Vagina (tissue), 2 donors: ENCODE results near the gene VSIG10L. TPM values are rescaled to one million over a fixed set of nuclear protein-coding genes. Genes with fewer than 3 reads are reported as not detected.

Experiments used
- DNase-seq, 2 donors: peaks; one replicate each; pipeline ENCODE4 v3.0.0-alpha.2; 2017; ENCODE audit errors: extremely low spot score in 2 of 2
- H3K27ac ChIP-seq: fragments of 200-600 bp; sonication (generic); one replicate; pipeline ENCODE4 v1.5.1; 2019
- H3K27me3 ChIP-seq: fragments of 200-600 bp; sonication (generic); one replicate; pipeline ENCODE4 v1.5.1; 2019
- H3K36me3 ChIP-seq, 2 donors: fragments of 200-600 bp; sonication (generic); one replicate each; pipeline ENCODE4 v1.5.1; 2017 to 2019
- H3K4me1 ChIP-seq: fragments of 200-600 bp; sonication (generic); one replicate; pipeline ENCODE4 v1.5.1; 2019
- H3K4me3 ChIP-seq, 2 donors: fragments of 200-600 bp; sonication (generic); 1 replicate in 1 of 2; 2 replicates in 1 of 2; pipeline ENCODE4 v1.5.1; 2016 to 2019
- H3K9me3 ChIP-seq: fragments of 200-600 bp; sonication (generic); one replicate; pipeline ENCODE4 v1.5.1; 2019
- CTCF ChIP-seq, 3 experiments: fragments of 450-650 bp in 2 of 3; fragments of 200-600 bp in 1 of 3; sonication (generic) in 1 of 3; IDR thresholded peaks; one replicate each; pipeline ENCODE4 v1.5.1; 2017 to 2019; ENCODE audit warnings: antibody characterized with exemption in 3 of 3, mild to moderate bottlenecking in 2 of 3, moderate library complexity in 2 of 3
- POLR2A ChIP-seq, 2 donors: fragments of 450-650 bp; IDR thresholded peaks; one replicate each; pipeline ENCODE4 v1.6.1; 2017; ENCODE audit warnings: antibody characterized with exemption in 2 of 2, mild to moderate bottlenecking in 2 of 2, moderate library complexity in 2 of 2
- POLR2AphosphoS5 ChIP-seq, 2 donors: sonication (generic); formaldehyde crosslinking; IDR thresholded peaks; one replicate each; pipeline ENCODE4 v1.9.0; 2017; ENCODE audit warnings: antibody characterized with exemption in 2 of 2, mild to moderate bottlenecking in 2 of 2, low read depth in 1 of 2; ENCODE audit not compliant: insufficient read depth in 1 of 2
- intact Hi-C: fragments of 100-400 bp; cut with DNase I; formaldehyde crosslinking; loops from one replicate; pipeline ENCODE4 v1.15.1; 2023
- total RNA-seq: library from RNA; depleted of rRNA; stranded (reverse); fragments of >200 nt; gene quantifications from one replicate; pipeline ENCODE4 v1.2.3, GENCODE V29; 2016

VSIG10L gene
- total RNA-seq, 1 donor from 2014 or later, result 20.1 TPM

GRCh38 chr19:51338563-51339312 lies 3.2 kb downstream of the VSIG10L start:
- Histone ChIP-seq H3K36me3 (no peaks in the 10 kb centered on the region), H3K9me3 (no peaks in the 10 kb centered on the region), H3K27ac (peak overlapping the region; percentile 84), H3K4me3 (peak overlapping the region; percentile 47 to 81), H3K4me1 (peaks cover 21% of the 10 kb centered on the region), H3K27me3 (no peaks in the 10 kb centered on the region)
- intact Hi-C loops, result loop anchor here (10.0 kb wide), 2 partner anchors 56 to 244 kb away; partner anchors contain the start of gene C19orf84
- DNase-seq, result no peak
- TF ChIP-seq CTCF (IDR thresholded peaks at IDR 0.05), result peak; percentile 62 to 95 (median 80)
- TF ChIP-seq POLR2A (IDR thresholded peaks at IDR 0.05), result no peak
- TF ChIP-seq POLR2AphosphoS5 (IDR thresholded peaks at IDR 0.05; ENCODE audit: insufficient read depth in 1 of 2, low read depth in 1 of 2), result peak in 1 of 2 donors; percentile 31

GRCh38 chr19:51337861-51338562 lies 3.9 kb downstream of the VSIG10L start:
- peaks cover 21% of the 10 kb centered on the region for H3K4me1 ChIP-seq

GRCh38 chr19:51337141-51337860 lies 4.6 kb downstream of the VSIG10L start:
- intact Hi-C loops, result loop anchor here (10.0 kb wide), 2 partner anchors 58 to 242 kb away; partner anchors contain the start of gene C19orf84
- peaks cover 21% of the 10 kb centered on the region for H3K4me1 ChIP-seq

More at GRCh38 chr19:51337861-51338562, 3.9 kb downstream of the VSIG10L start:
- peak overlapping the region in 1 of 2 donors; percentile 81 for H3K4me3 ChIP-seq
- H3K9me3 ChIP-seq, result no peaks in the 10 kb centered on the region
- H3K36me3 ChIP-seq, result no peaks in the 10 kb centered on the region
- DNase-seq, result no peak
- peak overlapping the region; percentile 84 for H3K27ac ChIP-seq
- TF ChIP-seq POLR2AphosphoS5 (IDR thresholded peaks at IDR 0.05; ENCODE audit: insufficient read depth in 1 of 2, low read depth in 1 of 2) (no peak), CTCF (IDR thresholded peaks at IDR 0.05) (no peak), POLR2A (IDR thresholded peaks at IDR 0.05) (no peak)
- intact Hi-C loops, result loop anchor here (10.0 kb wide), 2 partner anchors 57 to 243 kb away; partner anchors contain the start of gene C19orf84
- no peaks in the 10 kb centered on the region for H3K27me3 ChIP-seq

GRCh38 chr19:51333836-51334460 lies 8.0 kb downstream of the VSIG10L start:
- intact Hi-C loops, result loop anchor here (10.0 kb wide), 2 partner anchors 61 to 239 kb away; partner anchors contain the start of gene C19orf84
- Histone ChIP-seq H3K9me3 (no peaks in the 10 kb centered on the region), H3K36me3 (no peaks in the 10 kb centered on the region), H3K4me1 (peaks cover 6% of the 10 kb centered on the region), H3K27ac (no peak overlapping the region), H3K4me3 (no peak overlapping the region), H3K27me3 (no peaks in the 10 kb centered on the region)
- DNase-seq, result no peak
- TF ChIP-seq POLR2AphosphoS5 (IDR thresholded peaks at IDR 0.05; ENCODE audit: insufficient read depth in 1 of 2, low read depth in 1 of 2) (no peak), POLR2A (IDR thresholded peaks at IDR 0.05) (no peak)

More at GRCh38 chr19:51337141-51337860, 4.6 kb downstream of the VSIG10L start:
- Histone ChIP-seq H3K4me3 (no peak overlapping the region), H3K9me3 (no peaks in the 10 kb centered on the region), H3K36me3 (no peaks in the 10 kb centered on the region), H3K27ac (no peak overlapping the region), H3K27me3 (no peaks in the 10 kb centered on the region)
- no peak for TF ChIP-seq CTCF (IDR thresholded peaks at IDR 0.05)
- no peak for TF ChIP-seq POLR2A (IDR thresholded peaks at IDR 0.05)
- TF ChIP-seq POLR2AphosphoS5 (IDR thresholded peaks at IDR 0.05; ENCODE audit: insufficient read depth in 1 of 2, low read depth in 1 of 2), result no peak
- no peak for DNase-seq
